ENCODE results near the gene FAM118B.

FAM118B gene

GRCh38 chr11:126281245-126281644 lies 69.7 kb downstream of the FAM118B start:
- TF ChIP-seq CTCF (IDR thresholded peaks at IDR 0.05; ENCODE audit: low read depth, low read length): no peak
- H3K36me3 ChIP-seq: peaks cover 14% of the 10 kb centered on the region
- no peaks in the 10 kb centered on the region for H3K27me3 ChIP-seq (ENCODE audit: insufficient read depth, low read depth, severe bottlenecking)
- H3K27ac ChIP-seq: no peak overlapping the region
- no peaks in the 10 kb centered on the region for H3K9me3 ChIP-seq (ENCODE audit: severe bottlenecking)
- no peak for DNase-seq
- no peak overlapping the region for H3K4me3 ChIP-seq (ENCODE audit: low read depth, low read length)

- H3K9me3 ChIP-seq (ENCODE audit: severe bottlenecking): no peaks in the 10 kb centered on the region
- peaks cover 10% of the 10 kb centered on the region for H3K36me3 ChIP-seq
- peak overlapping the region; percentile 86; the same call in 1 of the 2 replicates for H3K27ac ChIP-seq
- TF ChIP-seq CTCF (IDR thresholded peaks at IDR 0.05; ENCODE audit: low read depth, low read length): no peak
- no peak for DNase-seq
- no peaks in the 10 kb centered on the region for H3K27me3 ChIP-seq (ENCODE audit: insufficient read depth, low read depth, severe bottlenecking)
- H3K4me3 ChIP-seq (ENCODE audit: low read depth, low read length): no peak overlapping the region; the same call in 1 of the 2 replicates
Observed at GRCh38 chr11:126281666-126282175, 70.1 kb downstream of the FAM118B start.

GRCh38 chr11:126282361-126282735 lies 70.8 kb downstream of the FAM118B start:
- Histone ChIP-seq H3K27ac (peak overlapping the region; percentile 86), H3K4me3 (ENCODE audit: low read depth, low read length) (peak overlapping the region; percentile 60), H3K36me3 (peaks cover 5% of the 10 kb centered on the region), H3K9me3 (ENCODE audit: severe bottlenecking) (no peaks in the 10 kb centered on the region), H3K27me3 (ENCODE audit: insufficient read depth, low read depth, severe bottlenecking) (no peaks in the 10 kb centered on the region)
- DNase-seq: peak; percentile 51
- TF ChIP-seq CTCF (IDR thresholded peaks at IDR 0.05; ENCODE audit: low read depth, low read length): no peak

- H3K9me3 ChIP-seq (ENCODE audit: severe bottlenecking): no peaks in the 10 kb centered on the region
- peak; percentile 69 for DNase-seq
- H3K36me3 ChIP-seq: no peaks in the 10 kb centered on the region
- H3K4me3 ChIP-seq (ENCODE audit: low read depth, low read length): peak within 1 kb of the TSS; percentile 60
- no peaks in the 10 kb centered on the region for H3K27me3 ChIP-seq (ENCODE audit: insufficient read depth, low read depth, severe bottlenecking)
- no peak for TF ChIP-seq CTCF (IDR thresholded peaks at IDR 0.05; ENCODE audit: low read depth, low read length)
- peak within 1 kb of the TSS; percentile 86 for H3K27ac ChIP-seq
Observed at GRCh38 chr11:126282736-126283591, 71.4 kb downstream of the FAM118B start, which contains the start of gene TIRAP. TSS of gene TIRAP (plus strand) at chr11:126283093. CDS start at chr11:126290895, 7,802 bp downstream.

- TF ChIP-seq CTCF (IDR thresholded peaks at IDR 0.05; ENCODE audit: low read depth, low read length): no peak
- no peaks in the 10 kb centered on the region for H3K9me3 ChIP-seq (ENCODE audit: severe bottlenecking)
- no peak overlapping the region for H3K4me3 ChIP-seq (ENCODE audit: low read depth, low read length)
- no peak for DNase-seq
- H3K27me3 ChIP-seq (ENCODE audit: insufficient read depth, low read depth, severe bottlenecking): no peaks in the 10 kb centered on the region
- no peaks in the 10 kb centered on the region for H3K36me3 ChIP-seq
- no peak overlapping the region for H3K27ac ChIP-seq
Observed at GRCh38 chr11:126284829-126285228, 73.2 kb downstream of the FAM118B start.
